Nephron (organoid): ENCODE measurements around the gene THADA.

Experiments
- H3K27ac Mint-ChIP-seq, 3 experiments: 2 replicates each; pipeline ENCODE4 v1.8.0; 2020; ENCODE audit warnings: mixed read lengths in 3 of 3, mild to moderate bottlenecking in 2 of 3, moderate library complexity in 1 of 3
- H3K27me3 Mint-ChIP-seq: 2 replicates; pipeline ENCODE4 v1.8.0; 2021; ENCODE audit warnings: low read depth, mild to moderate bottlenecking, moderate library complexity, mixed read lengths
- H3K36me3 Mint-ChIP-seq: 2 replicates; pipeline ENCODE4 v1.8.0; 2020; ENCODE audit warnings: low read depth, mixed read lengths
- H3K4me1 Mint-ChIP-seq: 2 replicates; pipeline ENCODE4 v1.8.0; 2020; ENCODE audit warnings: mixed read lengths
- H3K4me3 Mint-ChIP-seq, 3 experiments: 2 replicates each; pipeline ENCODE4 v1.8.0; 2020; ENCODE audit warnings: mild to moderate bottlenecking in 3 of 3, mixed read lengths in 3 of 3, moderate library complexity in 2 of 3
- H3K9me3 Mint-ChIP-seq: 2 replicates; pipeline ENCODE4 v1.8.0; 2020; ENCODE audit warnings: mixed read lengths
- CTCF ChIP-seq, 3 experiments: fragments of 200-600 bp; sonication (generic); IDR thresholded peaks; one replicate each; pipeline ENCODE4 v1.5.0; 2021; ENCODE audit warnings: antibody characterized with exemption in 3 of 3; ENCODE audit not compliant: unreplicated experiment in 3 of 3

Gene THADA

GRCh38 chr2:43276962-43277391 is 318.9 kb downstream of the THADA start:
- H3K27me3 Mint-ChIP-seq, result no peaks in the 10 kb centered on the region
- H3K36me3 Mint-ChIP-seq, result peaks cover 26% of the 10 kb centered on the region
- no peak for TF ChIP-seq CTCF (IDR thresholded peaks at IDR 0.05; ENCODE audit: unreplicated experiment in 3 of 3)
- H3K27ac Mint-ChIP-seq, result peak overlapping the region; percentile 93 to 94 (median 94)
- peaks cover 50% of the 10 kb centered on the region for H3K4me1 Mint-ChIP-seq
- no peaks in the 10 kb centered on the region for H3K9me3 Mint-ChIP-seq
- H3K4me3 Mint-ChIP-seq, result no peak overlapping the region

GRCh38 chr2:43276266-43276941 is 319.4 kb downstream of the THADA start:
- Mint-ChIP-seq H3K27me3 (no peaks in the 10 kb centered on the region), H3K4me3 (no peak overlapping the region), H3K9me3 (no peaks in the 10 kb centered on the region), H3K27ac (peak overlapping the region; percentile 93 to 94 (median 94)), H3K36me3 (peaks cover 22% of the 10 kb centered on the region), H3K4me1 (peaks cover 52% of the 10 kb centered on the region)
- TF ChIP-seq CTCF (IDR thresholded peaks at IDR 0.05; ENCODE audit: unreplicated experiment in 3 of 3), result no peak

- Mint-ChIP-seq H3K9me3 (no peaks in the 10 kb centered on the region), H3K36me3 (peaks cover 13% of the 10 kb centered on the region), H3K27me3 (peaks cover 5% of the 10 kb centered on the region), H3K27ac (peak overlapping the region; percentile 64 to 94 (median 74)), H3K4me3 (no peak overlapping the region), H3K4me1 (peaks cover 61% of the 10 kb centered on the region)
- TF ChIP-seq CTCF (IDR thresholded peaks at IDR 0.05; ENCODE audit: unreplicated experiment in 3 of 3), result no peak
These were observed 321.1 kb downstream of the THADA start for GRCh38 chr2:43274721-43275120.

- peak overlapping the region; percentile 64 to 94 (median 74) for H3K27ac Mint-ChIP-seq
- peaks cover 64% of the 10 kb centered on the region for H3K4me1 Mint-ChIP-seq
- peaks cover 12% of the 10 kb centered on the region for H3K36me3 Mint-ChIP-seq
- H3K9me3 Mint-ChIP-seq, result no peaks in the 10 kb centered on the region
- no peak for TF ChIP-seq CTCF (IDR thresholded peaks at IDR 0.05; ENCODE audit: unreplicated experiment in 3 of 3)
- no peak overlapping the region for H3K4me3 Mint-ChIP-seq
- H3K27me3 Mint-ChIP-seq, result peaks cover 5% of the 10 kb centered on the region
These were observed 321.8 kb downstream of the THADA start for GRCh38 chr2:43274055-43274454.

GRCh38 chr2:43273529-43273928 is 322.3 kb downstream of the THADA start:
- no peak for TF ChIP-seq CTCF (IDR thresholded peaks at IDR 0.05; ENCODE audit: unreplicated experiment in 3 of 3)
- Mint-ChIP-seq H3K4me3 (no peak overlapping the region), H3K9me3 (no peaks in the 10 kb centered on the region), H3K27ac (peak overlapping the region in 2 of 3 experiments; percentile 64 to 94), H3K4me1 (peaks cover 64% of the 10 kb centered on the region), H3K27me3 (peaks cover 5% of the 10 kb centered on the region), H3K36me3 (peaks cover 16% of the 10 kb centered on the region)
